HG03025 (cell line): ENCODE data around the gene FUT7.

Experiments used
- ATAC-seq: cut with Tn5 transposase; IDR thresholded peaks from one replicate; pipeline ENCODE4 v1.9.1; 2021; ENCODE audit warnings: mild to moderate bottlenecking, moderate library complexity; ENCODE audit not compliant: unreplicated experiment, low FRiP score

FUT7 gene

DNA sequence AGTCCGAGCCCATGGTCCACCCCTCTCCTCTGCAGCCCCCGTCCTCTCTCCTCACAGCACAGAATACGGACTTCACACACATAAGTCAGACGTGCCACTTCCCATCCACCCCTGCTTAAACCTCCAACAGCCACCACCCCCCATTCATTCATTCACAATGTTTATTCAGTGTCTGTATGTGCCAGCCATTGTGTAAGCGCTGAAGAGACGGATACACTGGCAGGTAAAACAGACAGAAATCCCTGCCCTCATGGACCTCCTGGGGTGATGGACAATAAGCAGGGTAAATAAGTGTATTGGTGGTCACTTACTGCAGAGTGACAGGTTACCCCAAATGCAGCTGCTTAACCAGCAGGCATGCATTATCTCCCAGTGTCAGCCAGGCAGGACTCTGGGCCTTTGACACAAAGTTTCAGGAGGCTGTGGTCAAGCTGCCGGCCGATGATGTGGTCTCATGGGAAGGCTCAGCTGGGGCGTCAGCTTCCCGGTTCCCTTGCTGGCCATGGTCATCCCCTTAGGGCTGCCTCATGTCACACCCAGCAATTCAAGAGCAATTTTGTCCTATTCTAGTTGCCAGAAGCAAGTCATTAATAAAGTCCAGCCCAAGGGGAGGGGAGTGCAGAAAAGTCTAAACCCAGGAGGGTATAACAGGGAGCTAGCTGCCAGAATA, 41.5 kb downstream of the FUT7 start:
- ATAC-seq = no peak

DNA sequence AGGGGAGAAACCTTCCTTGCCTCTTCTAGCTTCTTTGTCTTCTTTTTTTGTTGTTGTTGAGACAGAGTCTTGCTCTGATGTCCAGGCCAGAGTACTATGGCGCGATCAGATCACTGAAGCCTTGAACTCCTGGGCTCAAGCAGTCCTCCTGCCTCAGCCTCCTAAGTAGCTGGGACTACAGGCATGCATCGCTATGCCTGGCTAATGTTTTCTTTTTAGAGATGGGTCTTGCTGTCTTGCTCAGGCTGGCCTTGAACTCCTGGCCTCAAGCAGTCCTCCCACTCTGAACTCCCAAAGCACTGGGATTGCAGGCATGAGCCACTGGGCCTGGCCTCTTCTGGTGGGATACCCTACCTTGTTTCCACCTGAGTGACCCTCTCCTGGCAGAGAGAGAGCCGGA, 43.0 kb downstream of the FUT7 start:
- no peak for ATAC-seq

GRCh38 chr9:136985853-136986252, 46.0 kb downstream of the FUT7 start:
- ATAC-seq = no peak

DNA sequence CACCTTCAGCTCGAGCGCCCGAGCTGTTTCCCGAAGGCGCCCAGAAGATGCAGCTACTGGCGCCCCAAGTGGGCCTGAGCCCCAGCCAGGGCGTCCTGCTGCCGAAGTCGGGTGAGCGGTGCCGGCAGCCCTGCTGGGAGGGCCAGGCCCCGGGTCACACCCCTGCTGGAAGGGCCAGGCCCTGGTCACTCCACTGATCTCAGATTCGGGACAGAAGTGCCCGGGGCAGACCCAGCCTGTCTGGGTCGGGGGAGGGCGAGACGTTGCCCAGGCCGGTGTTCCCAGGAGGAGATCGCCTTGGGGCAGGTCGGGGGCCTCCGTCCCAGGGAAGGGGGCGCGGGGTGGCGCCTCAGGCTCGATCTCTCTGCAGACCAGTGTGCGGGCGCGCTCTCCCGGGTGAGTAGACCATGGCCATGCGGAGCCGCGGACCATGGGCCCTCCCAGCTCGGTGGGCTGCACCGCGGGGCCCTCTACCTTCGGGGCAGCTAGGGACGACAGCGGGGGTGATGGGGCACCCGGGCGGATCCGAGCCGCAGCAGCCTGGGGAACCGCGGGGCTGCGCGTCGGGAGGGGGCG, 46.8 kb downstream of the FUT7 start:
- ATAC-seq = no peak

DNA sequence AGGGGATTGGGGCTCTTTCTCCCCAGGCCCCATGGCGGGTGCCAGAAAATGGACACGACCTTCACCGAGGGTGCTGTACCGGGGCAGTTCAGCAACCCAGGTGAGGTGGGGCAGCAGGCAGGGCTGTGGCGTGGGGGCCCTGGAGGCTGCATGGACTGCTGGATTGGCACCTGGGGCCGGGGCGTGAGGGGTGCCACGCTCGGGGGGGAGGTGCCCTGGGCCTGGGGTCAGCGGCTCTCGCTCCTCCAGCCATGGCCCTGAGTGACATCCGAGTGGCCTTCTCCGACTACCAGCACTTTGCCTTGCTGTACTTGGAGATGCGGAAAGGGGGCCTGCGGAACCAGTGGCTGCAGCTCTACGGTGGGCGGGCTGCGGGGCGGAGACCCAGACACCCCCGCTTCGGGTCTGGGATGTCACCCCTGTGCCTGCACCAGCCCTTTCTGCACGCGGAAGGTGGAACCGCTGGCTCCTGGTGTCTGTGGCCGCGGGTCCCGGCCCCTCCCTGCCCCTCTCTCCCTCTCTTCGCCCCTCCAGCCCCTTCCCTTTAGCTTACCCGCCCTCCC, 47.3 kb downstream of the FUT7 start:
- ATAC-seq = no peak

GRCh38 chr9:136983656-136984314, 48.1 kb downstream of the FUT7 start:
- no peak for ATAC-seq

- ATAC-seq = no peak
Observed at GRCh38 chr9:136983167-136983566, 48.7 kb downstream of the FUT7 start.

- no peak for ATAC-seq
Observed at GRCh38 chr9:136982232-136983051, 49.4 kb downstream of the FUT7 start, which contains the start of gene LCNL1. Gene LCNL1, plus strand, starts transcription at chr9:136982993. Its CDS starts 594 bp downstream, at chr9:136983587.

DNA sequence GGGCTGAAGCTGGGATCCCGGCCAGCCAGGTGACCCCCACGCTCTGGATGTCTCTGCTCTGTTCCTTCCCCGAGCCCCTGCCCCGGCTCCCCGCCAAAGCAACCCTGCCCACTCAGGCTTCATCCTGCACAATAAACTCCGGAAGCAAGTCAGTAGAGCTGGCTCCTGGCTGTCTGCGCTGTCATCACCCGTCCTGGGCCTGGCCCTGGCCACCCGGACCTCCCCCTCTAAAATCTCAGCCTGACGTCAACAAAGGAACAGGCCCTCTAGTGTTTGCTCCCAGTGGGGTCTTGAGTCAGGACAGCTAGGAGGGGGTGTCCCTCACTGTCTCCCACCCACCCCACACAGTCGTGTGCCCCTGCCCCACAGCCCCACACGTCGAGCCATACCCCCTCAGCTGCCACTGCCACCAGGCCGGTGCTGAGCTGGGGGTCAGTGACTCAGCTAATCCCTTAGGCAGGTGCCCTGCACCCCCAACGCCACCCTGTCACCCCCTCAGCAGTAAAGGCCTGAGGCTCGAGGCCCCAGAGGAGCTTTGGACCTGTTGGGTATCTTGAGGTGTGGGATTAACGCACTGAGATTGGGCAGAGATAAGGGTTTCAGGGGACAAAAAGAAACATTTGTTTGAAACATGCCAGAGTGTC, 50.2 kb downstream of the FUT7 start:
- ATAC-seq = no peak

- no peak for ATAC-seq
Observed at GRCh38 chr9:136980669-136981478, 51.0 kb downstream of the FUT7 start.
